ENCODE results near the gene C21orf91.
"Not testable (repeated sequence)": the region's sequence is repeated elsewhere in the genome, so short reads cannot be mapped to it uniquely, and the experiment has no call there.

The C21orf91 gene

GRCh38 chr21:17779496-17779895, 39.7 kb downstream of the C21orf91 start:
- DNase-seq (ENCODE audit: low read depth, low spot score) = no peak

- DNase-seq (ENCODE audit: low read depth, low spot score) = no peak
Measured at GRCh38 chr21:17777072-17777765, 41.9 kb downstream of the C21orf91 start.

- DNase-seq (ENCODE audit: low read depth, low spot score) = peak; percentile 25
Measured at GRCh38 chr21:17775431-17776126, 43.6 kb downstream of the C21orf91 start.

- not testable (repeated sequence) for DNase-seq (ENCODE audit: low read depth, low spot score)
Measured at GRCh38 chr21:17775021-17775420, 44.1 kb downstream of the C21orf91 start.

- no peak for DNase-seq (ENCODE audit: low read depth, low spot score)
Measured at GRCh38 chr21:17769447-17769845, 49.7 kb downstream of the C21orf91 start.

GRCh38 chr21:17768840-17769446, 50.2 kb downstream of the C21orf91 start:
- DNase-seq (ENCODE audit: low read depth, low spot score) = no peak

- DNase-seq (ENCODE audit: low read depth, low spot score) = no peak
Measured at GRCh38 chr21:17765207-17765606, 53.9 kb downstream of the C21orf91 start.

GRCh38 chr21:17763288-17764037, 55.7 kb downstream of the C21orf91 start:
- no peak for DNase-seq (ENCODE audit: low read depth, low spot score)

GRCh38 chr21:17759511-17760178, 59.5 kb downstream of the C21orf91 start:
- DNase-seq (ENCODE audit: low read depth, low spot score) = no peak

GRCh38 chr21:17758683-17759082, 60.5 kb downstream of the C21orf91 start:
- no peak for DNase-seq (ENCODE audit: low read depth, low spot score)

GRCh38 chr21:17757671-17758070, 61.5 kb downstream of the C21orf91 start:
- no peak for DNase-seq (ENCODE audit: low read depth, low spot score)

- no peak for DNase-seq (ENCODE audit: low read depth, low spot score)
Measured at GRCh38 chr21:17753736-17754135, 65.4 kb downstream of the C21orf91 start.

GRCh38 chr21:17752171-17752570, 67.0 kb downstream of the C21orf91 start:
- no peak for DNase-seq (ENCODE audit: low read depth, low spot score)

- no peak for DNase-seq (ENCODE audit: low read depth, low spot score)
Measured at GRCh38 chr21:17746920-17747319, 72.2 kb downstream of the C21orf91 start.

- no peak for DNase-seq (ENCODE audit: low read depth, low spot score)
Measured at GRCh38 chr21:17745086-17745485, 74.1 kb downstream of the C21orf91 start.

- DNase-seq (ENCODE audit: low read depth, low spot score) = no peak
Measured at GRCh38 chr21:17742940-17743592, 76.1 kb downstream of the C21orf91 start.

GRCh38 chr21:17742181-17742580, 77.0 kb downstream of the C21orf91 start:
- no peak for DNase-seq (ENCODE audit: low read depth, low spot score)

All from activated CD4-positive, CD25-positive, alpha-beta regulatory T cell treated with anti-CD3 and anti-CD28 coated beads, Interleukin-2, amount 50 U/mL, for 16 hours (primary cell).